WTC11 (cell line): ENCODE results near the gene CHD9.

Source experiments
- CREM ChIP-seq: sonication (generic); formaldehyde crosslinking; IDR thresholded peaks from 2 replicates; pipeline ENCODE4 v1.8.1; 2022; ENCODE audit warnings: mild to moderate bottlenecking, missing genetic modification reagents, moderate library complexity
- CTCF ChIP-seq: fragments of 200-600 bp; IDR thresholded peaks from 2 replicates; pipeline ENCODE4 v1.8.0; 2022; ENCODE audit warnings: antibody characterized with exemption
- E2F5 ChIP-seq: sonication (generic); formaldehyde crosslinking; IDR thresholded peaks from 2 replicates; pipeline ENCODE4 v1.8.1; 2022; ENCODE audit warnings: mild to moderate bottlenecking, moderate library complexity, missing genetic modification reagents
- PRDM15 ChIP-seq: sonication (generic); formaldehyde crosslinking; IDR thresholded peaks from 2 replicates; pipeline ENCODE4 v1.8.0; 2022; ENCODE audit warnings: missing genetic modification reagents
- RORB ChIP-seq: fragments of 250-450 bp; sonication (Bioruptor Pico); IDR thresholded peaks from 2 replicates; pipeline ENCODE4 v1.9.0; 2021; ENCODE audit warnings: mild to moderate bottlenecking
- ZBTB21 ChIP-seq: sonication (generic); formaldehyde crosslinking; IDR thresholded peaks from 2 replicates; pipeline ENCODE4 v1.8.1; 2023; ENCODE audit warnings: mild to moderate bottlenecking, missing genetic modification reagents, borderline replicate concordance

DNA sequence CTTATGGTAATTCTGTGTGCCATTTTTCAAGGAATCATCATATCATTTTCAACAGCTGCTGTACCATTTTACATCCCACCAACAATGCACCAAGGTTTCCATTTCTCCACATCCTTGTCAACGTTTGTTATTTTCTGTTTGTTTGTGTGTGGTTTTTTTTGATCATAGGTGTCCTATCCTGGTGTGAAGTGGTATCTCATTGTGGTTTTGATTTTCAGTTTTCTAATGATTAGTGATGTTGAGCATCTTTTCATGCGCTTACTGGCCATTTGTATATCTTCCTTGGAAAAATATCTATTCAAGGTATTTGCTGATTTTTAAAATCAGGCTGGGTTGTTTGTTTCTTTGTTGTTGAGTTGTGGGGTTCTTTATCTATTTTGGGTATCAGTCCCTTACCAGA, 15.0 kb downstream of the CHD9 start:
- TF ChIP-seq CREM (no peak), RORB (CRISPR knock-in tag) (no peak), CTCF (no peak), PRDM15 (CRISPR knock-in tag) (no peak), ZBTB21 (CRISPR knock-in tag) (no peak), E2F5 (CRISPR knock-in tag) (no peak)
